GM19452 (cell line): ENCODE data around the gene EPHA6.
"Not testable (repeated sequence)": the region's sequence is repeated elsewhere in the genome, so short reads cannot be mapped to it uniquely, and the experiment has no call there.

Source experiments
- ATAC-seq: cut with Tn5 transposase; IDR thresholded peaks from one replicate; pipeline ENCODE4 v1.9.1; 2021; ENCODE audit not compliant: unreplicated experiment

Gene EPHA6

DNA sequence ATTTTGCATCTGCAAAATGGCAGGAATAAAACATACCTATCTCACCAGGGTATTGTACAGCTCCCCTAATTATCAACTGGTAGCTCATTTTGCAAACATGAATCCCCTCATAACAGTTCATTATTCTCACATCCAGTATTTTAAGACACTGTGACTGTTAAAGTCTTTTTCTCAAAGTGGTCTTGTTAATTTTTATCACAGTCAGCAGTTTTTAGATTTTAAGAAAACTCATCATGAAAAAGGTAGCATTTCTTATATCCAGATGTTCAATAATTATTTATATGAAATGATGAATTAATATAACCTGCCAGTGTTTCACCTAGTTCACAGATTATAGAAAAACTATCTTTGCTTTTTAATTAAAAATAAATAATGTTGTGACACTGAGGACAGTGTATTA, 595.2 kb downstream of the EPHA6 start:
- no peak for ATAC-seq

DNA sequence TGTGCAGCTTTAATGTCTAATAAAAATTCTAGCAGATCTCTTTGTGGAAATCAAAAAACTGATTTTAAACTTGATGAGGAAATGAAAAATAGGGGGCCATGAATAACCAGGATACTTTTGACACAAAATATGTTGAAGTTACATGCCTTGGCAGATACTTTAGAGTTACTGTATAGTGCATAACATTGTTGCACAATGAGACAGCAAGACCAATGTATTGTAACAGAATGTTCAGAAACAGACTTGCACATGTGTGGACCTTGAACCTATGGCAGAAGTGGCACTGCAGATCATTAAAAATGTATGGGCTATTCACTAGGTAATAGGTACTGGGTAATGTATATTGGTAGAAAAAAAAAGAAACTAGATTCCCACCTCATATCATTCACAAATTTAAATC, 607.2 kb downstream of the EPHA6 start:
- ATAC-seq, result no peak

DNA sequence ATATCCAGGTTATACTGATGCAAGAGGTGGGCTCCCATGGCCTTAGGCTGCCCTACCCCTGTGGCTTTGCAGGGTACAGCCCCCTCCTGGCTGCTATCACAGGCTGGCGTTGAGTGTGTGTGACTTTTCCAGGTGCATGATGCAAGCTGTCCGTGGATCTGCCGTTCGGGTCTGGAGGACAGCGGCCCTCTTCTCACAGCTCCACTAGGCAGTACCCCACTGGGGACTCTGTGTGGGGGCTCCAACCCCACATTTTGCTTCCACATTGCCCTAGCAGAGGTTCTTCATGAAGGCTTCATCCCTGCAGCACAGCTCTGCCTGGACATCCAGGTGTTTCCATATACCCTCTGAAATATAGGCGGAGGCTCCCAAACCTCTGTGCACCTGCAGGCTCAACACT, 610.6 kb downstream of the EPHA6 start:
- no peak for ATAC-seq

DNA sequence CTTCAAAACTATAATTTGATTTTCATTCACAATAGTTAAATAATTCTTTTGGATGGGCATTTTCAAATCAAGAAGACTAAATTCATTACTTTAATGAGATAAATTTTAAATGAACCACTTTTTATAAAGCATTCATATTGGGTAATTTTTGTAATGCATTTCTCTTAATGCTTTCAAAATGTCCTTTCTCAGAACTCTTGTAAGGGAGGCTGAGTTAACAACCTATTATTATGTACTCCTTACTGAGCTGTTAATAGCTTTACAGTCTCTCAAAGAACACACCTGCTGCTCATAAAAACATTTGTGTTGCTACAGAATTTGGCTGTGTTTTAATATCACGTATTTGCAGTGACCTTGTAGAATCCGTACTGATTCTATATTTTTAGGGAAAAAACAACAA, 616.2 kb downstream of the EPHA6 start:
- no peak for ATAC-seq

DNA sequence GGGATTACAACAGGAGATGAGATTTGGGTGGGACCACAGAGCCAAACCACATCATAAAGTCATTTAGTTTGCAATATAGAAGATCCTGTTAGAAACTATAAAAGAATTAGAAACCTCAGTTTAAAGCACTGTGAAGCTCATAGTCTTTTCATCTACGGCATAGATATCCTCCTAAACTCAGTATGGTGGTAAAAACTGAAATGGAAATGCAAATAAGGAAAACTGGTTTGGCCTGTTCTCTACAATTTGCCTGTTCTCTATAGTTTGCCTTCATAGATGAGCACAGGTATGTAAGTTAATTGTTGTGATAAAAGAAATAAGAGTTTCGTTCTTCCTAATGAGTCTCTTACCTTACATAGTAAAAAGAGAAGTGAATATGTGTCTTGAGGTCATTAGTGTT, 618.5 kb downstream of the EPHA6 start:
- no peak for ATAC-seq

DNA sequence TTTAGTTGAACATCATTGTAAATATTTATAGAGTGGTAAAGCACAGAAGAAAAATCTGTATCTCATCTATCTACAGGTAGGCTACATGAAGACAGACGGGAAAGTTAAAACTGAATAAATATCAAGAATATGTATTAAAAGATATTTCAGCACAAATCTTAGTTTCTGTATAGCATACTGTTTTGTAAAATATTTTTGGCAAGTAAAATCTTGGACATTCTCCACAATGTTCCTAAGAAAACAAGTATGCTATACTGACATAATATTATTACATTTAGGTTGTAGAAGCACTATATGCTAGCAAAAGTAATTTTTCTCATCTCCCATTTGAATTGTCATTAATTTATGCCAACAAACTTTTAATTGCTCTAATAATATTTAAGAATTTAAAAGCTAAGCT, 623.7 kb downstream of the EPHA6 start:
- ATAC-seq, result no peak

DNA sequence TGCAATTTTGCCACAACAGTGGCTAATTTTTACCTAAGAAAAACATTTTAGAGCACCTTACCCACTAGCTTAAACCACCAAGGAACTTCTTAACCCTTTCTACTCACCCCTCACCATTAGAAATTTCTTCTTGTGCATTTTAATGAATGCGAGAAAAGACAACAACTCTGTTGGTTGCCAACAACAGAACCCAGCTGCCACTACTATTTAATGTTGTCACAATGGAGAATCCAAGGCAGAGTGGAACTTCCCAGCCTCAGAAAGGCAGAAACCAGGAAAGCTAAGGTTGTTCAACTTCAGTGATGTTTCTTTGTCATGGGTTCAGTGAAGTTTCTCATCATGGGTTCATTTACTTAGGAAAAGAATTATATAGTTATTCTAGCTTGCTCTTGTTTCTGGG, 625.0 kb downstream of the EPHA6 start:
- no peak for ATAC-seq

DNA sequence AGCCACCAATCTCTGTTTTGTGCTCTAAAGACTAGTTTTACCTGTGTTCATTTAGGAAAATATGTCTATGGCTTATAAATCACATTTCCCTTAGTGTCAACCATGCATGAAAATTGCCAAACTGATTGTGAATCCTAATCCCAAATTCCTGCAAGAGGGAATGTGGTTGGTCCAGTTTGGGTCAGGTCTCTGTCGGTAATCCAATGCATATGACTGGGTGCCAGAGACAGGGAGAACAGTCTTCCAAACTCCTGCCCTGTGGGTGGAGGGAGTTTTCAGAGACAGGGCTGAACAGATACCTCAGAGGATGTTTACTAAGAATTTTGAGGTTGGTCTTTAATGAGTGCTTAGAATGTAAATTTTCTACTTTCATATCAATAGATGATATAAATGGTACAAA, 649.6 kb downstream of the EPHA6 start:
- no peak for ATAC-seq

GRCh38 chr3:97470481-97470880, 656.1 kb downstream of the EPHA6 start:
- ATAC-seq, result no peak

DNA sequence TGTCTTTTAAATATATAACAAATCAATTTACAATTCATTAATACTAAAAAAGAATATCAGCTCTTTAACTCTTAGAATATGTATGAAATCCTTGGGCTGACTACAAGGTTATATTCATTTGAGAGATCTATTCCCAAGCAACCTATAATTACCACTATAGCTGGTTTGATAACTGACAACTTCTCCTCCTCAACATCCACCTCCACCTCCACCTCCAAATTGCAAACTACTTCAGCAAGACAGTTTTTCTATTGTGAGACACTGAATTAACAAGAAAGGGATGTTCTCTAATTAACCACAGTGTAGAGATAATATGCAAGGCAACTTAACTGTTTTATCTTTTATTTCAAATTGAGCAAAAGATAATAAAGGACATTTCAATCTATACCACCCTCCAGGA, 665.3 kb downstream of the EPHA6 start:
- ATAC-seq, result no peak

DNA sequence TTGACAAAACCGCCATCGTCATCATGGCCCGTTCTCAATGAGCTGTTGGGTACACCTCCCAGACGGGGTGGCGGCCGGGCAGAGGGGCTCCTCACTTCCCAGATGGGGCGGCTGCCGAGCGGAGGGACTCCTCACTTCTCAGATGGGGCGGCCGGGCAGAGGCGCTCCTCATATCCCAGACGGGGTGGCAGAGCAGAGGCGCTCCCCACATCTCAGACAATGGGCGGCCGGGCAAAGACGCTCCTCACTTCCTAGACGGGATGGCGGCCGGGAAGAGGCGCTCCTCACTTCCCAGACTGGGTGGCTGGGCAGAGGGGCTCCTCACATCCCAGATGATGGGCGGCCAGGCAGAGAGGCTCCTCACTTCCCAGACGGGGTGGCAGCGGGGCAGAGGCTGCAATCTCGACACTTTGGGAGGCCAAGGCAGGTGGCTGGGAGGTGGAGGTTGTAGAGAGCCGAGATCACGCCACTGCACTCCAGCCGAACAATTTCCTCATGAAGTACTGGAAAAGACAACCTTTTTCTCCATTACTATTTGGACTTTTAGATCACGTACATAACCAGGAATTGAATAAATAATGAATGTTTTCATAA, 666.4 kb downstream of the EPHA6 start:
- not testable (repeated sequence) for ATAC-seq

DNA sequence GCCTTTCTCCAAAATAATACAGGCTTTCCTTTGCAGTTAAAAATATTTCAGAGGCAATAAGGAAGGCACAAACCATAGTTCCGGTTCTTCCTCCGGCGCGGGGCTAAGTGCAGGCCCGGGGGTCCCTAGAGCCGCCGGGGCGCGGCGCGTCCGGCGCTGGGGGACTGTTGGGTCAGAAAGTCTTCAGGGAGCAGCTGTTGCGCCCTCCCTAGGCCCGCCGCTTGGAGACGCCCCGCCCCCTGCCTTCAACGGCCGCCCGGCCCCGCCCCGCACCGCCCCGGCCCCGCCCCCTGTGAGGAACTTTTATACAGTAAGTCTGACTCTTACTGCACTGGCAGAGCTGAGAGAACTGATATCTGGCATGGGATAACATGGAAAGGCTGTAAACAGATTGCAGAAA, 667.0 kb downstream of the EPHA6 start:
- no peak for ATAC-seq

GRCh38 chr3:97485206-97485605, 670.8 kb downstream of the EPHA6 start:
- ATAC-seq, result no peak

DNA sequence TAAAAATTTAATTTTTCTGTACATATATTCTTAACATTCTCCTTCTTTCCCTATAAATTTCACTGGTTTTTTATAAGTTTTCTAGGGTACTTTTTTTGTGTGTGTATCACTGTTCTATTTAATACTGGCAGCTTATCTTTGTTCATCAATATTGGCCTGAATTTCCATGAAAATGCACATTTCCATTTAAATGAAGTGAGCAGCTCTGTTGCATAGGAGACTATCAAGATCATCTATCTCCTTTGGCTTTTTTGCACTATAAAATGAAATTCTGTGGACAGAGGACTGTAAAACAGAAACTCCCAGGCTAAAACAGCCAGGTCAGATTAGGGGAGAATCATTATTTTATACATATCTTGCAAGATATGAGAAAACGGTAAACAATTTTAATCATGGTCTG, 673.2 kb downstream of the EPHA6 start:
- ATAC-seq, result no peak

DNA sequence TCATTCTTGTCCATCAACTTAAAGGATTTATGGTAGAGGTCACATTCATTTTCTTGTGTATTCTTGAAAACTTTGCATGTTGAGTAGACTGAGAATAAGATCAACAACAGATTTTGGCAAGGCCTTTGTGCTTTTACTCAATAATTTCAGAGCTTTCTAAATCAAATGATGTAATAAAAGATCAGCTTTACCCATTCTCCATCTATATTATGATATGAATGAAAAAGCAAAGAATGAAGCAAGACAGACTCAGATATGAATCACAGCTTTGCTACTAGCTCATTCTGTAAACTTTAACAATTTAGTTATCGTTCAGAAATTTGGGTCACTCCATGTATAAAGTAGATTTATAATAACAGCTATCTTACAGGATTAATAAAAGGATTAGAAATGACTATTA, 674.3 kb downstream of the EPHA6 start:
- no peak for ATAC-seq

DNA sequence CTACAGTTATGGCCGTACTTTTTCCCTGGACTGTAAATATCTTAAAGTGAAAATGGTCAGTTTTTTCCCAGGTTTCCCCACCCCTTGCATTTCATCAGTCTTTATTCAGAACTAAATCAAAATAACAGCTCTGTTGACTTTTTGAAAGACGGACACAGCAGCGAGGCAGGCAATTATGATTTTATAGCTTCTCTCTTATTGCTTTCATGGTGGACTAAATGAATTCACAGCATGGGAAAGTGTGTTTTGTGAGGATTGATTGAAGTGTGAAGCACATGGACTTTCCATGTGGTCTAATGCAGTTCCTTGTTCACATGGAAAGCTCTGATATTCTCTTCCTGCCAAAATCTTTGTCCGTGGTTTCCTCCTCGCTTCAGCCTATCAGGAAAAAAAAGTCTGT, 681.5 kb downstream of the EPHA6 start:
- no peak for ATAC-seq

- ATAC-seq, result no peak
Observed at GRCh38 chr3:97497138-97497537, 682.7 kb downstream of the EPHA6 start.

- no peak for ATAC-seq
Observed at GRCh38 chr3:97504463-97504862, 690.1 kb downstream of the EPHA6 start.

GRCh38 chr3:97510795-97511194, 696.4 kb downstream of the EPHA6 start:
- ATAC-seq, result no peak

GRCh38 chr3:97515076-97515475, 700.7 kb downstream of the EPHA6 start:
- no peak for ATAC-seq

GRCh38 chr3:97530691-97531090, 716.3 kb downstream of the EPHA6 start:
- ATAC-seq, result no peak

DNA sequence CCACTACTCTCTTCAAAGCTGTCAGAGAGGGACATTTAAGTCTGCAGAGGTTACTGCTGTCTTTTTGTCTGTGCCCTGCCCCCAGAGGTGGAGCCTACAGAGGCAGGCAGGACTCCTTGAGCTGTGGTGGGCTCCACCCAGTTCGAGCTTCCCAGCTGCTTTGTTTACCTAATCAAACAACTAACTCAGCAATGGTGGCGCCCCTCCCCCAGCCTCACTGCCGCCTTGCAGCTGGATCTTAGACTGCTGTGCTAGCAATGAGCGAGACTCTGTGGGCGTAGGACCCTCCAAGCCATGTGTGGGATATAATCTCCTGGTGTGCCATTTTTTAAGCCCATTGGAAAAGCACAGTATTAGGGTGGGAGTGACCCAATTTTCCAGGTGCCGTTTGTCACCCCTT, 733.2 kb downstream of the EPHA6 start:
- not testable (repeated sequence) for ATAC-seq

DNA sequence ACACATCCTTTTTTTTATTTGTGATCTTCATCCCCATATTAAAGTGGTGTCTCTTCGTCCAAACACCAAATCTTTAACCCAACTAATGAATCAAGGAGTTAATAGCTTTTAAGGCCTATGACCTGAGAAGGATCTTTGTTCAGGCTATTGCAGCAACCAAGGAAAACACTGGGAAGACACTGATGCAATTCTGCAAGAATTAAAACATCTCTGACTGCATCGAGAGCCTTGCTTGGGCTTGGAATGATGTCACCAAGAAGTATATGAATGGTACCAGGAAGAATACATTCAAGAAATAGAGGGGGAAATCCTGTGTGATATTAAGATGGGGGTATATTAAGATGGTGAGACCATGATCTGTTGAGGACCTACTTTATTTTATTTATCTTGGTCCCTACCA, 736.0 kb downstream of the EPHA6 start:
- no peak for ATAC-seq

DNA sequence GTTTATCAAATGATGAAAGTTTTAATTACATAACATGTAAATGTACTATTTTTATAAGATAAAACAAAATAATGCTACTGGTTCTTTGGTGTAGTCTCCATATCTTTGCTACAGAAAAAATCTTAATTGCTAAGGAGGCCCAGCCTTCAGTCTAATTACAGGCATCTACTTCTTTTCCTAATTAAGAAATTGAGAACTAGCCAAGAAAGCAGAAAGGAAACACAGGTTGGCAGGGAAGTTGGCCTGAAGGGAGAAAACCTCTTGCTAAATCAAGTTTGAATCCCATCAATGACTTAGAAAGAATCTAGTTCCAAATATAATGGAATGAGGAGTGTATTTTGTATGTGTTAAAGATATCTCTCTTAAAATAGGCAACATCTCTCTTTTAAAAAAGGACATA, 737.8 kb downstream of the EPHA6 start:
- ATAC-seq, result no peak
